GM23248 (cell line): Measurements from ENCODE around the gene PGA3. TPM values are rescaled to one million over a fixed set of nuclear protein-coding genes. Genes with fewer than 3 reads are reported as not detected.

ENCODE experiments used
- DNase-seq: peaks from one replicate; pipeline ENCODE4 v3.0.0-alpha.2; 2015
- H2AFZ ChIP-seq: fragments of 200-600 bp; sonication (generic); 2 replicates; pipeline ENCODE4 v1.6.1; 2016; ENCODE audit warnings: antibody characterized with exemption
- H3F3A ChIP-seq: fragments of 200-600 bp; sonication (generic); 2 replicates; pipeline ENCODE4 v1.6.1; 2016; ENCODE audit warnings: mild to moderate bottlenecking, antibody characterized with exemption, mixed run types; ENCODE audit not compliant: insufficient read depth
- H3K27ac ChIP-seq: fragments of 200-600 bp; sonication (generic); 2 replicates; pipeline ENCODE4 v1.5.1; 2016; ENCODE audit warnings: mild to moderate bottlenecking
- H3K27me3 ChIP-seq: fragments of 200-600 bp; sonication (generic); replicated peaks from 2 replicates; pipeline ENCODE4 v1.6.1; 2016; ENCODE audit warnings: mild to moderate bottlenecking; ENCODE audit not compliant: insufficient read depth
- H3K36me3 ChIP-seq: fragments of 200-600 bp; sonication (generic); 2 replicates; pipeline ENCODE4 v1.6.1; 2016; ENCODE audit warnings: low read depth, mild to moderate bottlenecking
- H3K4me1 ChIP-seq: fragments of 200-600 bp; sonication (generic); 2 replicates; pipeline ENCODE4 v1.6.1; 2016; ENCODE audit warnings: mild to moderate bottlenecking; ENCODE audit not compliant: insufficient read depth
- H3K4me2 ChIP-seq: fragments of 200-600 bp; sonication (generic); one replicate; pipeline ENCODE4 v1.6.1; 2016; ENCODE audit warnings: mild to moderate bottlenecking; ENCODE audit not compliant: unreplicated experiment
- H3K4me3 ChIP-seq: fragments of 200-600 bp; sonication (generic); 2 replicates; pipeline ENCODE4 v1.5.1; 2016; ENCODE audit warnings: mild to moderate bottlenecking
- H3K79me2 ChIP-seq: fragments of 200-600 bp; sonication (generic); 2 replicates; pipeline ENCODE4 v1.6.1; 2016; ENCODE audit warnings: mild to moderate bottlenecking; ENCODE audit not compliant: insufficient read depth
- H3K9ac ChIP-seq: fragments of 200-600 bp; sonication (generic); 2 replicates; pipeline ENCODE4 v1.6.1; 2016; ENCODE audit warnings: mild to moderate bottlenecking
- H3K9me2 ChIP-seq: fragments of 200-600 bp; sonication (generic); 2 replicates; pipeline ENCODE4 v1.6.1; 2016; ENCODE audit warnings: mixed run types, mild to moderate bottlenecking, moderate library complexity; ENCODE audit not compliant: insufficient read depth
- H3K9me3 ChIP-seq: fragments of 200-600 bp; sonication (generic); one replicate; pipeline ENCODE4 v1.6.1; 2017; ENCODE audit warnings: low read depth
- H4K20me1 ChIP-seq: fragments of 200-600 bp; sonication (generic); 2 replicates; pipeline ENCODE4 v1.6.0; 2016; ENCODE audit not compliant: insufficient read depth
- EZH2 ChIP-seq: fragments of 200-600 bp; sonication (generic); IDR thresholded peaks from 2 replicates; pipeline ENCODE4 v1.6.1; 2018; ENCODE audit warnings: antibody characterized with exemption, mild to moderate bottlenecking; ENCODE audit not compliant: insufficient read depth, poor library complexity, severe bottlenecking
- EZH2phosphoT487 ChIP-seq: fragments of 200-600 bp; sonication (generic); IDR thresholded peaks from 2 replicates; pipeline ENCODE4 v1.6.1; 2018; ENCODE audit warnings: antibody characterized with exemption, moderate library complexity, mild to moderate bottlenecking, low read depth; ENCODE audit not compliant: insufficient read depth
- WGBS, 2 experiments: methylation state at CpG; one replicate each; pipeline ENCODE4 v1.1.6; 2015 to 2017; ENCODE audit warnings: low lambda C conversion rate in 2 of 2, low coverage in 1 of 2; ENCODE audit errors: missing lambda C conversion rate in 2 of 2; 5-methylcytosine and 5-hydroxymethylcytosine counted together
- in situ Hi-C: fragments of 300-500 bp; cut with MboI; formaldehyde crosslinking; loops from 2 replicates; pipeline ENCODE4 v1.15.0; 2020
- polyA plus RNA-seq: library from polyadenylated mRNA; unstranded; fragments of >200 nt; fragmentation: Nextera tagmentation; extraction: Ambion mirVana; gene quantifications from 2 replicates; pipeline ENCODE4 v1.2.1, GENCODE V29; 2016
- total RNA-seq: library from RNA; depleted of rRNA; stranded (reverse); fragments of >200 nt; shearing (Covaris generic); gene quantifications from 2 replicates; pipeline ENCODE4 v1.2.3, GENCODE V29; 2014

The PGA3 gene
- total and polyA plus RNA-seq, 2 experiments from 2014 or later: not detected

DNA sequence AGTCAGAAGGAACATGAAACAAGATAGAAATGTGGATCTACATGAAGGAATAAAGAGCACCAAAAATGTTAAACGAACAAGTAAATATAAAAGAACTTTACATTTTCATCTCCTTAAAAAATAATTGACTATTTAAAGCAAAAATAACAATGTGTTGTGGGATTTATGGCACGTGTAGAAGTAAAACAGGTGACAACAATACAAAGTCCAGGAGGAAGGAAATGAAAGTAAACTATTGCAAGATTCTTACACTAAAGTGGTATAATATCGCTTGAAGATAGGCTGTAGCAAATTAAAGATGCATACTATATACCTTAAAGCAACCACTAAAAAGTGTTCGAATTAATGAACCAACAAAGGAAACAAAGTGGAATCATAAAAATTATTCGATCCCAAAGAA lies 47.6 kb upstream of the PGA3 start:
- no peaks in the 10 kb centered on the region for H3K27me3 ChIP-seq
- no peaks in the 10 kb centered on the region for H4K20me1 ChIP-seq
- TF ChIP-seq EZH2phosphoT487: no peak
- TF ChIP-seq EZH2: no peak
- no peak for DNase-seq
- no peak overlapping the region for H3K4me2 ChIP-seq
- H2AFZ ChIP-seq: no peak overlapping the region
- H3K27ac ChIP-seq: no peak overlapping the region
- H3K9me3 ChIP-seq: no peaks in the 10 kb centered on the region
- H3K4me3 ChIP-seq: no peak overlapping the region
- no peaks in the 10 kb centered on the region for H3K9me2 ChIP-seq
- WGBS, 2 experiments: 96 to 98% methylated on average over 5 of the region's 5 CpGs
- no peaks in the 10 kb centered on the region for H3K36me3 ChIP-seq
- peaks cover 72% of the 10 kb centered on the region for H3K79me2 ChIP-seq
- peaks cover 40% of the 10 kb centered on the region for H3F3A ChIP-seq
- in situ Hi-C loops: no loop called here
- peaks cover 38% of the 10 kb centered on the region for H3K4me1 ChIP-seq
- H3K9ac ChIP-seq: no peak overlapping the region

DNA sequence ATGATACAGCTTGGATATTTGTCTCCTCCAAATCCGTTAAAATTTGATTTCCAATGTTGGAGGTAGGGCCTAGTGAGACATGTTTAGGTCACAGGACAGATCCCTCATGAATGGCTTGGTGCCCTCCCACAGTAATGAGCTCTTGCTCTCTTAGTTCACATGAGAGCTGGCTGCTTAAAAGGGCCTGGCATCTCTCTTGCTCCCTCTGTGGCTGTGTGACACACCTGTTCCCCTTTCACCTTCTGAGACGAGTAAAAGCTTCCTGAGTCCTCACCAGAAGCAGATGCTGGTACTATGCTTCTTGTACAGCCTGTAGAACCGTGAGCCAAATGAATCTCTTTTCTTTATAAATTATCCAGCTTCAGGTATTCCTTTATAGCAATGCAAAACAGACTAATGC lies 45.6 kb upstream of the PGA3 start:
- no peak overlapping the region for H3K27ac ChIP-seq
- peaks cover 54% of the 10 kb centered on the region for H3K79me2 ChIP-seq
- WGBS, 2 experiments: 89 to 93% methylated on average over 3 of the region's 3 CpGs

DNA sequence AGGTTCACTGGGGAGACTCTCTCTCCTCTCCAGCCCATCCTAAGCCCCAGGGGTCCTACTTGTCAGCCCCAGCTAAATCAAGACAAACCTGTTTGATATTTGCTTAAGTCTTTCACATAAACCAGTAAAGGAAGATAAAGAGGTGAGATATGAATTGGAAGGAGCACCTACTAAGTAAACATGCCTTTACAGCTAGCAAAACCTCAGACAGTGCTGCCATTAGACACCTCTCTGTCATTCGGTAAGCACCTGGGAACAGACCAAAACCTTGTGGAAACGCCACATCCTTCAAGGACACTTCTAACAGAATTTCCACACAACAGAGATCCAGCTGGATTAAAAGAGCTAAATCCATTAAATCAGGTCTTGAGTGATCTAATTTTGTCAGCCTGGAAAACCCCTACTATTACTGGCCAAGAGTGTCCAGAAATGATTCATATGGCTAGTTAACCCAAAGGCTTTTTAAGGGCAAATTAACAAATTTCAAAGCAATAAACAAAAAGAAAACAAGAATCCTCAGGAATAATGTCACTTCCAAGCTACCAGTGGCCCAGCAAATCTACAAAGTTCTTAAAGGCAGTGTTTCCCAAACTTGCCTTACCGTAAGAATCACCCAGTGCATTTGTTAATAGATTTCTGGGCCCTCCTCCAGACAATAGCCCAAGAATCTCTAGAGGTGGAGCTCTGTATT lies 44.5 kb upstream of the PGA3 start:
- peak overlapping the region; percentile 61 for H3K27ac ChIP-seq
- H3K4me2 ChIP-seq: peak overlapping the region; percentile 88
- no peaks in the 10 kb centered on the region for H3K36me3 ChIP-seq
- H3K9ac ChIP-seq: peak overlapping the region; percentile 54
- peaks cover 32% of the 10 kb centered on the region for H3K4me1 ChIP-seq
- H3K79me2 ChIP-seq: peaks cover 50% of the 10 kb centered on the region
- no peaks in the 10 kb centered on the region for H3K9me3 ChIP-seq
- DNase-seq: peak; percentile 80
- peak overlapping the region; percentile 23 for H3K4me3 ChIP-seq
- 9 to 15% methylated on average over 3 of the region's 3 CpGs for WGBS, 2 experiments
- peaks cover 27% of the 10 kb centered on the region for H3F3A ChIP-seq
- no peaks in the 10 kb centered on the region for H3K9me2 ChIP-seq
- H3K27me3 ChIP-seq: no peaks in the 10 kb centered on the region
- H2AFZ ChIP-seq: no peak overlapping the region
- in situ Hi-C loops: no loop called here
- H4K20me1 ChIP-seq: no peaks in the 10 kb centered on the region
- TF ChIP-seq EZH2phosphoT487: no peak
- no peak for TF ChIP-seq EZH2

More for the DNA sequence above, 45.6 kb upstream of the PGA3 start:
- Histone ChIP-seq H3K27me3 (no peaks in the 10 kb centered on the region), H3K9me3 (no peaks in the 10 kb centered on the region), H2AFZ (no peak overlapping the region), H3K9ac (no peak overlapping the region), H3K36me3 (no peaks in the 10 kb centered on the region), H3K4me2 (no peak overlapping the region), H3K4me3 (no peak overlapping the region), H4K20me1 (no peaks in the 10 kb centered on the region), H3F3A (peaks cover 38% of the 10 kb centered on the region), H3K4me1 (peaks cover 43% of the 10 kb centered on the region), H3K9me2 (no peaks in the 10 kb centered on the region)
- DNase-seq: no peak
- in situ Hi-C loops: no loop called here
- TF ChIP-seq EZH2phosphoT487 (no peak), EZH2 (no peak)

DNA sequence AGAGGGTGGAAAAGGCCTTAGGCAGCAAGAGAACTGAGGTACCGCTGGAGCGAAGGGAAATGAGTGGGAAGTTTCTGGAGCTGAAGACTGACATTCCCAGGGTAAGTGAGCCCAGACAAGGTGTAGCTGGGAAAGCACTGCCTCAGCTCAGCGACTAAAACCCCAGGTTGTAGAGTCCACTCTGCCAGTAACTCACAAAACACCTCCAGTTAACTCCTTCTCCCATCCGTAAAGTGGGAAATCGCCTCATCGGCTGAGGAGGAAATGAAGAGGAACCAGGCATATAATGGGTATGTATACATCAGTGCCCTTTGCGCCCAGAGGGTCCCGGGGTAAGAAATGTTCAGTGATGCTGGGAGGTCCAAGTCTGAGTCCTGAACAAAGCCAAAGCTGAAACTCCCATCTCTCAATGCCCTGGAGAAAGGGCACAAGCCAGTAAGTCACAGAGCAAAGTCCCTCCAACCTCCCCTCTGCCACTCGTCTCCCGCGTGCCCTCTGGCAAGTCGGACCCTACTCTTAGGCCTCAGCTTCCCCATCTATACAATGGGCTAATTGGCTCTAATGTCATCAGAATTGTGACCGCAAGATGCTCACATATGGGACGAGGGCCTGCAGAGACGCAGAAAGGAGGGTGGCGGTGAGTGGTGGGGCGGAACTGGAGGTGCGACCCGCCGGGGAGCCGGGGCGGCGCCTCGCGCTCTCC lies 42.7 kb upstream of the PGA3 start:
- H4K20me1 ChIP-seq: no peaks in the 10 kb centered on the region
- H3K27me3 ChIP-seq: no peaks in the 10 kb centered on the region
- H3K9me3 ChIP-seq: no peaks in the 10 kb centered on the region
- H3K4me2 ChIP-seq: peak overlapping the region; percentile 88
- peaks cover 19% of the 10 kb centered on the region for H3F3A ChIP-seq
- H3K4me3 ChIP-seq: peak overlapping the region; percentile 83
- no peaks in the 10 kb centered on the region for H3K36me3 ChIP-seq
- in situ Hi-C loops: no loop called here
- H3K9ac ChIP-seq: peak overlapping the region; percentile 87
- peak; percentile 55 for DNase-seq
- no peak for TF ChIP-seq EZH2phosphoT487
- TF ChIP-seq EZH2: no peak
- WGBS, 2 experiments: 1 to 3% methylated on average over 19 to 21 of the region's 25 CpGs
- peaks cover 32% of the 10 kb centered on the region for H3K79me2 ChIP-seq
- peak overlapping the region; percentile 85 for H3K27ac ChIP-seq
- H3K4me1 ChIP-seq: peaks cover 28% of the 10 kb centered on the region
- H2AFZ ChIP-seq: peak overlapping the region; percentile 91
- H3K9me2 ChIP-seq: no peaks in the 10 kb centered on the region
